Esophagus muscularis mucosa (tissue), 4 donors: ENCODE measurements around the gene SEC31A. TPM values are rescaled to one million over a fixed set of nuclear protein-coding genes. Genes with fewer than 3 reads are reported as not detected.

Experiments
- DNase-seq: peaks from one replicate; pipeline ENCODE4 v3.0.0-alpha.2; 2017; ENCODE audit errors: extremely low spot score
- H3K27ac ChIP-seq, 4 donors: fragments of 200-600 bp; sonication (generic); replicated peaks in 1 of 4; 1 replicate in 3 of 4; 2 replicates in 1 of 4; pipeline ENCODE4 v1.5.1; 2016 to 2019; ENCODE audit warnings: mild to moderate bottlenecking in 1 of 4
- H3K27me3 ChIP-seq, 4 donors: fragments of 200-600 bp; sonication (generic); one replicate each; pipeline versions ENCODE4 v1.5.1 to v1.6.0; 2016 to 2019
- H3K36me3 ChIP-seq, 4 donors: fragments of 200-600 bp; sonication (generic); one replicate each; pipeline ENCODE4 v1.5.1; 2016 to 2019
- H3K4me1 ChIP-seq, 4 donors: fragments of 200-600 bp; sonication (generic); one replicate each; pipeline ENCODE4 v1.5.1; 2016 to 2019
- H3K4me3 ChIP-seq, 4 donors: fragments of 200-600 bp; sonication (generic); 1 replicate in 2 of 4; 2 replicates in 2 of 4; pipeline ENCODE4 v1.5.1; 2016 to 2019; ENCODE audit warnings: mild to moderate bottlenecking in 4 of 4, moderate library complexity in 1 of 4
- H3K9me3 ChIP-seq, 4 donors: fragments of 200-600 bp; sonication (generic); 1 replicate in 3 of 4; 2 replicates in 1 of 4; pipeline ENCODE4 v1.5.1; 2016 to 2019
- EP300 ChIP-seq: sonication (generic); formaldehyde crosslinking; IDR thresholded peaks from one replicate; pipeline ENCODE4 v1.6.1; 2017; ENCODE audit warnings: antibody characterized with exemption
- POLR2A ChIP-seq: fragments of 450-650 bp; IDR thresholded peaks from one replicate; pipeline ENCODE4 v1.6.1; 2017; ENCODE audit warnings: antibody characterized with exemption, moderate library complexity, mild to moderate bottlenecking, low read depth
- POLR2AphosphoS5 ChIP-seq, 2 donors: sonication (generic); formaldehyde crosslinking; IDR thresholded peaks; one replicate each; pipeline ENCODE4 v1.6.1; 2017; ENCODE audit warnings: antibody characterized with exemption in 2 of 2
- whole genome bisulfite sequencing: methylation state at CpG from one replicate; pipeline ENCODE4 v1.1.5; 2018; 5-methylcytosine and 5-hydroxymethylcytosine counted together
- intact Hi-C: fragments of 100-400 bp; cut with DNase I; formaldehyde crosslinking; loops from one replicate; pipeline ENCODE4 v1.15.1; 2023
- total RNA-seq, 4 donors: library from RNA; depleted of rRNA; stranded (reverse); fragments of >200 nt; gene quantifications; one replicate each; pipeline versions ENCODE4 v1.1.0 to v1.2.1, GENCODE V29; 2016
- TF ChIP-seq, protein P1 (sequence below), 3 experiments: fragments of 200-600 bp in 2 of 3; fragments of 450-650 bp in 1 of 3; sonication (generic) in 2 of 3; IDR thresholded peaks; one replicate each; pipeline ENCODE4 v1.5.1; 2017 to 2019; ENCODE audit warnings: antibody characterized with exemption in 3 of 3, mild to moderate bottlenecking in 2 of 3, moderate library complexity in 1 of 3

Gene SEC31A
- total RNA-seq, 4 donors from 2014 or later = 117 to 146 (median 131) TPM

DNA sequence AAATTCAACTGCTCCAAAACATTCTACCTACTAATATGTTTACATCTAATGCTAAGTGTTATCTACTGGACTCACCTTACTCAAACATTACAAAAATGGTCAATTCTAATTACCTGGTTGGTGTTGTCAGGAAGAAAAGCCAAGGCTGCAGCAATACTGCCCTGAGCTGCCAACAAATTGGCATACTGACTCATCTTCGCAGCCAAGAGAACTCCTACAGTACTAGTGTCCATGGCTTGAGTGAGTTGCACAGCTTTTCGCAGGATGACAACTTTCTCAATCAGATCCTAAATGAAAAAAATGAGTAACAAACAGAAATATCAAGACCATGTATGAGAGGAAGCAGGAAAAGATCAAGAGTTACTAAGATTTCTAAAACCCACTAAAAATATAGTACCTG is 39.6 kb downstream of the SEC31A start:
- DNase-seq = no peak
- H3K4me3 ChIP-seq = no peak overlapping the region
- 90% methylated on average over 2 of the region's 2 CpGs for WGBS
- no peaks in the 10 kb centered on the region for H3K9me3 ChIP-seq
- H3K4me1 ChIP-seq = no peaks in the 10 kb centered on the region
- no peak for TF ChIP-seq POLR2AphosphoS5 (IDR thresholded peaks at IDR 0.05)
- TF ChIP-seq POLR2A = no peak
- no peak for TF ChIP-seq EP300
- TF ChIP-seq, protein P1, sequence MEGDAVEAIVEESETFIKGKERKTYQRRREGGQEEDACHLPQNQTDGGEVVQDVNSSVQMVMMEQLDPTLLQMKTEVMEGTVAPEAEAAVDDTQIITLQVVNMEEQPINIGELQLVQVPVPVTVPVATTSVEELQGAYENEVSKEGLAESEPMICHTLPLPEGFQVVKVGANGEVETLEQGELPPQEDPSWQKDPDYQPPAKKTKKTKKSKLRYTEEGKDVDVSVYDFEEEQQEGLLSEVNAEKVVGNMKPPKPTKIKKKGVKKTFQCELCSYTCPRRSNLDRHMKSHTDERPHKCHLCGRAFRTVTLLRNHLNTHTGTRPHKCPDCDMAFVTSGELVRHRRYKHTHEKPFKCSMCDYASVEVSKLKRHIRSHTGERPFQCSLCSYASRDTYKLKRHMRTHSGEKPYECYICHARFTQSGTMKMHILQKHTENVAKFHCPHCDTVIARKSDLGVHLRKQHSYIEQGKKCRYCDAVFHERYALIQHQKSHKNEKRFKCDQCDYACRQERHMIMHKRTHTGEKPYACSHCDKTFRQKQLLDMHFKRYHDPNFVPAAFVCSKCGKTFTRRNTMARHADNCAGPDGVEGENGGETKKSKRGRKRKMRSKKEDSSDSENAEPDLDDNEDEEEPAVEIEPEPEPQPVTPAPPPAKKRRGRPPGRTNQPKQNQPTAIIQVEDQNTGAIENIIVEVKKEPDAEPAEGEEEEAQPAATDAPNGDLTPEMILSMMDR (IDR thresholded peaks at IDR 0.05) = no peak
- intact Hi-C loops = no loop called here
- no peaks in the 10 kb centered on the region for H3K27me3 ChIP-seq
- H3K36me3 ChIP-seq = peaks cover 57 to 100% (median 93%) of the 10 kb centered on the region in 4 donors
- H3K27ac ChIP-seq = no peak overlapping the region

DNA sequence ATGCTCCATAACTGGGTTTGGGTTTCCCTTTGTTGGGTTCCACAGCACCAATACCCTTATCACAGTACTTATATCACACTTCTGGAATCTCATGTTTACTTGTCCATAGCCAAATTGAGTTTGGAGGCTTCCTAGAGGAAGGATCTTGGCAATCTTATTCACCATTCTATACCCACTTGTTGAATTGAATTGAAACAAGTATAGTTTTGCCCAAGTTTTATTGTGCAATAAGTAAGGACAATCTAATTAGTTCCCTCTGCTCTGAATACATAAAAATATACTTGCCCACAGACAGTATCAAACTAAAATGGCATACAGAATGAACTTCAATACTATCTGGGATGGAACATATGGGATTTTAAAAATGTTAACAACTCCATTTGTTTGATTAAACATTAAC is 40.3 kb downstream of the SEC31A start:
- H3K4me1 ChIP-seq = no peaks in the 10 kb centered on the region
- no peak overlapping the region for H3K4me3 ChIP-seq
- H3K36me3 ChIP-seq = peaks cover 53 to 99% (median 92%) of the 10 kb centered on the region in 4 donors
- intact Hi-C loops = no loop called here
- H3K9me3 ChIP-seq = no peaks in the 10 kb centered on the region
- no peak for TF ChIP-seq EP300
- TF ChIP-seq POLR2AphosphoS5 (IDR thresholded peaks at IDR 0.05) = no peak
- no peak for TF ChIP-seq POLR2A
- no peak for DNase-seq
- no peak overlapping the region for H3K27ac ChIP-seq
- no peaks in the 10 kb centered on the region for H3K27me3 ChIP-seq

DNA sequence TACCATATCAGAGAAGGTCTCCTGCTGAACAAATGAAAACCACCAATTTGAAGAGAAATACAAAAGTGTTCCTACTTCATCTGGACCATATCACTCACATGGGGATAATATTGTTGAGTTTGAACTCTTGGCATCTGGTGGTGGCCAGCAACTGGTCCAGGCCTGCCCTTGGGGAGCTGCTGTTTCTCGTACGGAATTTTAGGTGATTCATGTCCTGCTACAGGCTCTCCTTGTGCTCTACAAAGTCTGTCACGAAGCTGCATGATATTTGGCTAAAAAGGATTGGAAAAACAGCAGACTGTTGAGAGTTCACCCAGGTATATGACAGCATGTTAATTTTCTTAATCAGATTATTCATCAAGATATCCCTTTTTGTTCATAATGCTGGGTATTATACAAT is 42.2 kb downstream of the SEC31A start:
- no peak for DNase-seq
- WGBS = 69% methylated on average over 3 of the region's 3 CpGs
- intact Hi-C loops = no loop called here

DNA sequence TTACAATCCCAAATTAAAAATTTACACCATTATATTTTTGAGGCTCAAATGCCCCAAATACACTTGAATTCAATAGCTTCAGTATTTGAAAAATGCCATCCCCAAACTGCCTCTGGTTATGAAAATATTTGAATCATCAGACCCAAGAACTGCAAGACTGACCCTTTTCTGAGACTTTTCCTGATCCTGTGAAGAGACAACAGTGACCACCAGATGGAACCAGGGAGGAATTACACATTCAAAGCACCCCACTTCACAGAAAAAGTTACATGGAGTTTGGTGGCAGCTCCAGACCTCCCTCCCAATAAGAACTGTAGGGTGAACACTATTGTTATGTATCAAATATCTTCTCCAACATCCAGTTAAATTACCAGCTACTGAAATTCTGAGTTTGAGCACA is 48.4 kb downstream of the SEC31A start:
- TF ChIP-seq, protein P1 (IDR thresholded peaks at IDR 0.05) = peak in 1 of 3 experiments; percentile 26
- no peak for TF ChIP-seq POLR2AphosphoS5 (IDR thresholded peaks at IDR 0.05)
- Histone ChIP-seq H3K36me3 (peaks cover 56 to 96% (median 87%) of the 10 kb centered on the region in 4 donors), H3K4me1 (peaks cover 0 to 20% (median 18%) of the 10 kb centered on the region in 4 donors), H3K27ac (no peak overlapping the region), H3K27me3 (no peaks in the 10 kb centered on the region), H3K9me3 (no peaks in the 10 kb centered on the region), H3K4me3 (no peak overlapping the region)
- intact Hi-C loops = no loop called here
- no peak for DNase-seq

More for the DNA sequence above, 42.2 kb downstream of the SEC31A start:
- TF ChIP-seq, protein P1 (IDR thresholded peaks at IDR 0.05) = no peak
- TF ChIP-seq POLR2AphosphoS5 (IDR thresholded peaks at IDR 0.05) (no peak), EP300 (no peak), POLR2A (no peak)
- Histone ChIP-seq H3K9me3 (no peaks in the 10 kb centered on the region), H3K4me3 (no peak overlapping the region), H3K36me3 (peaks cover 44 to 99% (median 92%) of the 10 kb centered on the region in 4 donors), H3K27ac (no peak overlapping the region), H3K4me1 (no peaks in the 10 kb centered on the region), H3K27me3 (no peaks in the 10 kb centered on the region)

DNA sequence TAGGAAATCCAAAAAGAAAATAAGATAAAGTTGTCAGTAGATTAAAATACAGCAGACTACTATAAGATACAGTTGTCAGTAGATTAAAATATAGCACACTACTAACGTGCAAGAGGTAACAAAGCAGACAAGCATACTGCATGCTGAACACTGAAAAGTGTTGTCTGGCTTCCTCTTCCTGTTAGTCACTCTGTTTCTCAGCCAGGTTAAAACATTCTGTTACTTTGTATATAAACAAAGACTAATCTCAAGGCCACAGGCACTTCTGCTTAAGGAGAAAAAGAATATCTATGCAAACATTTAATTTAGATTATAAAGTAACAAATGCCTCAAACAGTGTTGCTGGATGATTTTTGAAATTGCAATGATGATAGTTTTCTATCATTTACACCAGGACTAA is 51.3 kb downstream of the SEC31A start:
- Histone ChIP-seq H3K9me3 (no peaks in the 10 kb centered on the region), H3K36me3 (peaks cover 50 to 92% (median 76%) of the 10 kb centered on the region in 4 donors), H3K27ac (peak overlapping the region; percentile 52 to 73 (median 68)), H3K27me3 (no peaks in the 10 kb centered on the region), H3K4me1 (peaks cover 0 to 21% (median 18%) of the 10 kb centered on the region in 4 donors), H3K4me3 (no peak overlapping the region)
- TF ChIP-seq POLR2AphosphoS5 (IDR thresholded peaks at IDR 0.05) (peak in 1 of 2 donors; percentile 22), POLR2A (no peak)
- intact Hi-C loops = no loop called here
- DNase-seq = no peak
- WGBS = 43% methylated on average over 1 of the region's 1 CpG
